B cell (primary cell): ENCODE measurements around the gene NBDY. TPM values are rescaled to one million over a fixed set of nuclear protein-coding genes. Genes with fewer than 3 reads are reported as not detected.

ENCODE experiments used
- ATAC-seq: fragments of 200-7000 bp; cut with Tn5 transposase; one replicate; pipeline ENCODE4 v1.10.0; 2021; ENCODE audit warnings: low read depth, mild to moderate bottlenecking, moderate number of reproducible peaks, moderate library complexity
- CTCF ChIA-PET: fragments of 350-600 bp; sonication (Branson Sonifier 250); formaldehyde crosslinking; loops from one replicate; lab custom pipeline; 2021; ENCODE audit warnings: antibody characterized with exemption, inconsistent platforms; lab: Charles Lee
- POLR2A ChIA-PET: fragments of 350-600 bp; sonication (Branson Sonifier 250); formaldehyde crosslinking; loops from one replicate; lab custom pipeline; 2021; ENCODE audit warnings: antibody characterized with exemption; lab: Charles Lee
- DNase-seq: peaks from one replicate; pipeline ENCODE4 v3.0.0; 2013
- H2AFZ ChIP-seq: 2 replicates; pipeline ENCODE4 v1.6.1; 2012; ENCODE audit warnings: mild to moderate bottlenecking, low read depth, low read length; ENCODE audit not compliant: insufficient read depth, poor library complexity, severe bottlenecking
- H3K27ac ChIP-seq, 2 donors: 1 replicate in 1 of 2; 2 replicates in 1 of 2; pipeline ENCODE4 v1.5.1; 2012 to 2013; ENCODE audit warnings: low read length in 2 of 2, mild to moderate bottlenecking in 2 of 2, moderate library complexity in 1 of 2
- H3K27me3 ChIP-seq, 4 experiments: fragments of 200-600 bp in 1 of 4; sonication (generic) in 1 of 4; replicated peaks in 1 of 4; 1 replicate in 2 of 4; 2 replicates in 2 of 4; pipeline versions ENCODE4 v1.6.1 to v1.7.0; 2013 to 2016; ENCODE audit warnings: low read length in 3 of 4, mild to moderate bottlenecking in 2 of 4, mixed read lengths in 1 of 4, moderate library complexity in 1 of 4; ENCODE audit not compliant: insufficient read depth in 4 of 4, control insufficient read depth in 3 of 4; ENCODE audit errors: control extremely low read depth in 1 of 4
- H3K36me3 ChIP-seq, 2 experiments: replicated peaks in 1 of 2; 1 replicate in 1 of 2; 2 replicates in 1 of 2; pipeline versions ENCODE4 v1.6.1 to v1.7.1; 2013; ENCODE audit warnings: low read length in 1 of 2; ENCODE audit not compliant: insufficient read depth in 2 of 2, control insufficient read depth in 1 of 2; ENCODE audit errors: control extremely low read depth in 1 of 2, extremely low read depth in 1 of 2
- H3K4me1 ChIP-seq, 2 donors: fragments of 200-600 bp in 1 of 2; sonication (generic) in 1 of 2; 1 replicate in 1 of 2; 2 replicates in 1 of 2; pipeline versions ENCODE4 v1.5.1 to v1.6.1; 2013 to 2017; ENCODE audit warnings: low read length in 2 of 2; ENCODE audit not compliant: control insufficient read depth in 2 of 2, insufficient read depth in 2 of 2
- H3K4me2 ChIP-seq: replicated peaks from 2 replicates; pipeline ENCODE3; 2012; ENCODE audit warnings: mild to moderate bottlenecking, low read depth, low read length; ENCODE audit not compliant: poor library complexity, severe bottlenecking
- H3K4me3 ChIP-seq, 5 experiments: fragments of 200-600 bp in 1 of 5; sonication (generic) in 1 of 5; 1 replicate in 3 of 5; 2 replicates in 2 of 5; pipeline versions ENCODE4 v1.5.1 to v1.7.0; 2011 to 2016; ENCODE audit warnings: low read length in 4 of 5, mild to moderate bottlenecking in 4 of 5, low read depth in 2 of 5, control low read depth in 1 of 5, moderate library complexity in 1 of 5; ENCODE audit not compliant: insufficient read depth in 1 of 5; ENCODE audit errors: control extremely low read depth in 1 of 5, extremely low read depth in 1 of 5
- H3K79me2 ChIP-seq: fragments of 200-600 bp; sonication (generic); one replicate; pipeline ENCODE4 v1.6.0; 2016; ENCODE audit warnings: low read length; ENCODE audit not compliant: control insufficient read depth, insufficient read depth
- H3K9ac ChIP-seq: fragments of 200-600 bp; sonication (generic); 2 replicates; pipeline ENCODE4 v1.6.1; 2017; ENCODE audit warnings: mild to moderate bottlenecking, low read length, moderate library complexity
- H3K9me3 ChIP-seq, 3 donors: one replicate each; pipeline versions ENCODE4 v1.6.1 to v1.7.1; 2013; ENCODE audit warnings: low read length in 2 of 3; ENCODE audit not compliant: control insufficient read depth in 2 of 3, insufficient read depth in 1 of 3; ENCODE audit errors: control extremely low read depth in 1 of 3
- H4K20me1 ChIP-seq: 2 replicates; pipeline ENCODE4 v1.6.0; 2012; ENCODE audit warnings: mild to moderate bottlenecking, low read length; ENCODE audit not compliant: insufficient read depth, control insufficient read depth, poor library complexity, severe bottlenecking
- H3K27ac Mint-ChIP-seq: one replicate; pipeline ENCODE4 v1.8.0; 2021; ENCODE audit warnings: mixed read lengths
- H3K27me3 Mint-ChIP-seq: one replicate; pipeline ENCODE4 v1.8.0; 2021; ENCODE audit warnings: mixed read lengths
- H3K4me1 Mint-ChIP-seq: one replicate; pipeline ENCODE4 v1.8.0; 2021; ENCODE audit warnings: mixed read lengths
- H3K4me3 Mint-ChIP-seq: one replicate; pipeline ENCODE4 v1.8.0; 2021; ENCODE audit warnings: mixed read lengths
- H3K9me3 Mint-ChIP-seq: one replicate; pipeline ENCODE4 v1.8.0; 2022; ENCODE audit warnings: mixed read lengths; ENCODE audit not compliant: insufficient read depth
- EZH2 ChIP-seq: IDR thresholded peaks from 2 replicates; pipeline ENCODE4 v1.6.1; 2012; ENCODE audit warnings: borderline replicate concordance, low read depth, mild to moderate bottlenecking, moderate library complexity, low read length; ENCODE audit not compliant: insufficient read depth, poor library complexity, severe bottlenecking
- WGBS: methylation state at CpG from one replicate; pipeline ENCODE4 v1.1.5; 2013; ENCODE audit warnings: missing lambda C conversion rate; ENCODE audit not compliant: insufficient coverage; 5-methylcytosine and 5-hydroxymethylcytosine counted together
- intact Hi-C: fragments of 100-400 bp; cut with micrococcal nuclease; formaldehyde crosslinking; loops from one replicate; pipeline ENCODE4 v1.10.0; 2022
- polyA plus RNA-seq: library from polyadenylated mRNA; depleted of rRNA; stranded (reverse); fragments of >200 nt; gene quantifications from 2 replicates; pipeline ENCODE4 v1.2.3, GENCODE V29; 2012
- total RNA-seq, 2 donors: library from RNA; stranded (reverse); fragments of 120-200 nt in 1 of 2; gene quantifications; 1 replicate in 1 of 2; 2 replicates in 1 of 2; pipeline versions ENCODE4 v1.2.3 to v1.2.4, GENCODE V29; 2013 to 2022
- TF ChIP-seq, protein P1 (sequence below): fragments of 200-600 bp; IDR thresholded peaks from one replicate; pipeline ENCODE4 v1.8.0; 2022; ENCODE audit warnings: antibody characterized with exemption, mild to moderate bottlenecking

The NBDY gene
- total and polyA plus RNA-seq, 2 donors (not counting 1 experiment from before 2014, with no cell fraction given) = 26.7 to 36.5 TPM

DNA sequence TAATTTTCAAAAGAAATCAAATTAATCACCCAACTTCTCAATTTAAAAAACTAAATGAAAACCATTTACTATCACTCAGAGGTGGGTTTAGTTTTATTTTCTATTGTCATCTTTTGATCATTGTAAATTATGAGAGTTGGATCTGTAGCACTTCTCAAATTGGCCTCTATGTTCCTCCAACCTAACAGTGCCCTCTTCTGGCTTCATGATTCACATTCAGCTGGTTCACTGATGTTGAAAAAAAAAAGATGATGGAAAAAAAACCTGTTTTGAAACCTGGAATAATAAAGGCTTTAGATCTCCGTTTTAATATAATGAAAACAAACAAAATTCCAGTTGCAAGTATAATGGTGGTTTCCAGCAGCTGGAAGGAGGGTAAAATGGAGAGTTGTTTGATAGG, 2.4 kb upstream of the NBDY start:
- intact Hi-C loops = loop anchor here (5.0 kb wide), 1 partner anchor 809 kb away; no protein-coding TSS in a partner anchor
- H3K79me2 ChIP-seq = peaks cover 16% of the 10 kb centered on the region
- no peaks in the 10 kb centered on the region for H3K9me3 Mint-ChIP-seq
- H3K27ac ChIP-seq = no peak overlapping the region
- TF ChIP-seq, protein P1, sequence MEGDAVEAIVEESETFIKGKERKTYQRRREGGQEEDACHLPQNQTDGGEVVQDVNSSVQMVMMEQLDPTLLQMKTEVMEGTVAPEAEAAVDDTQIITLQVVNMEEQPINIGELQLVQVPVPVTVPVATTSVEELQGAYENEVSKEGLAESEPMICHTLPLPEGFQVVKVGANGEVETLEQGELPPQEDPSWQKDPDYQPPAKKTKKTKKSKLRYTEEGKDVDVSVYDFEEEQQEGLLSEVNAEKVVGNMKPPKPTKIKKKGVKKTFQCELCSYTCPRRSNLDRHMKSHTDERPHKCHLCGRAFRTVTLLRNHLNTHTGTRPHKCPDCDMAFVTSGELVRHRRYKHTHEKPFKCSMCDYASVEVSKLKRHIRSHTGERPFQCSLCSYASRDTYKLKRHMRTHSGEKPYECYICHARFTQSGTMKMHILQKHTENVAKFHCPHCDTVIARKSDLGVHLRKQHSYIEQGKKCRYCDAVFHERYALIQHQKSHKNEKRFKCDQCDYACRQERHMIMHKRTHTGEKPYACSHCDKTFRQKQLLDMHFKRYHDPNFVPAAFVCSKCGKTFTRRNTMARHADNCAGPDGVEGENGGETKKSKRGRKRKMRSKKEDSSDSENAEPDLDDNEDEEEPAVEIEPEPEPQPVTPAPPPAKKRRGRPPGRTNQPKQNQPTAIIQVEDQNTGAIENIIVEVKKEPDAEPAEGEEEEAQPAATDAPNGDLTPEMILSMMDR = peak; percentile 65
- no peak for TF ChIP-seq EZH2
- peaks cover 5 to 11% of the 10 kb centered on the region in 2 donors for H3K4me1 ChIP-seq
- H4K20me1 ChIP-seq = no peaks in the 10 kb centered on the region
- no peaks in the 10 kb centered on the region for H3K27me3 ChIP-seq
- DNase-seq = peak; percentile 58
- no peak overlapping the region for H3K27ac Mint-ChIP-seq
- peaks cover 20% of the 10 kb centered on the region for H3K4me1 Mint-ChIP-seq
- no peaks in the 10 kb centered on the region for H3K9me3 ChIP-seq
- H3K4me3 Mint-ChIP-seq = no peak overlapping the region
- no peak overlapping the region for H2AFZ ChIP-seq
- H3K4me3 ChIP-seq = no peak overlapping the region
- peak; percentile 58 for ATAC-seq
- H3K36me3 ChIP-seq = no peaks in the 10 kb centered on the region
- CTCF ChIA-PET = interaction anchor here (0.7 to 4.8 kb wide), 12 partner anchors 12 to 1557 kb away, joined by 3 to 24 read pairs (median 4); partner anchors contain the start of gene RRAGB
- no peak overlapping the region for H3K9ac ChIP-seq
- no peaks in the 10 kb centered on the region for H3K27me3 Mint-ChIP-seq
- POLR2A ChIA-PET = interaction anchor here (1.0 kb wide), 1 partner anchor 457 kb away, joined by 3 read pairs; no protein-coding TSS in a partner anchor
- WGBS = no CpG with 5 or more reads among the region's 1 CpG
- H3K4me2 ChIP-seq = no peak overlapping the region

DNA sequence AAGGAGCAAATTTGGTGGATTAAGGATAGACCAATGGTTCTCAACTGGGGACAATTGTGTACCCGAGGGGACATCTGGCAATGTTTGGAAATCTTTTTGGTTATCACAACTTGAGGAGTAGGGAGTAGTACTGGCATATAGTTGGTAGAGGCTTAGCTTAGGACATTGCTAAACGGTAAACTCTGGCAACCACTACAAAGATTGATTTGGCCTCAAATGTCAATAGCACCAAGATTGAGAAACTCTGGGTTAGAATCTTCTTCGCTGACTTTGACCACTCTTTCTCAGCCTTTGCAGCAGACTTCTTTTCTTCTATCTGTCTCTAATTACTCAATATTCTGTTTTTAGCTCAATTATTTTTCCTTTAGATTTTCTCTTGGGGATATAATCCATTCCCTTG, 1.5 kb upstream of the NBDY start:
- ChIA-PET POLR2A (no interaction called here), CTCF (interaction anchor here (0.7 to 4.8 kb wide), 15 partner anchors 9 to 1567 kb away, joined by 3 to 24 read pairs (median 4); partner anchors contain the start of gene RRAGB)
- DNase-seq = no peak
- H3K4me3 Mint-ChIP-seq = no peak overlapping the region
- no peak for ATAC-seq
- H3K27me3 Mint-ChIP-seq = no peaks in the 10 kb centered on the region
- no peak overlapping the region for H3K9ac ChIP-seq
- H3K9me3 ChIP-seq = no peaks in the 10 kb centered on the region
- H2AFZ ChIP-seq = peak overlapping the region; percentile 48
- no CpG with 5 or more reads among the region's 3 CpGs for WGBS
- intact Hi-C loops = loop anchor here (5.0 kb wide), 1 partner anchor 810 kb away; no protein-coding TSS in a partner anchor
- H3K27ac Mint-ChIP-seq = peak overlapping the region; percentile 28
- H3K4me1 Mint-ChIP-seq = peaks cover 24% of the 10 kb centered on the region
- no peak for TF ChIP-seq EZH2
- TF ChIP-seq, protein P1 = no peak
- H3K4me2 ChIP-seq = no peak overlapping the region
- H3K79me2 ChIP-seq = peaks cover 19% of the 10 kb centered on the region
- no peaks in the 10 kb centered on the region for H4K20me1 ChIP-seq
- H3K4me1 ChIP-seq = peaks cover 5 to 11% of the 10 kb centered on the region in 2 donors
- H3K9me3 Mint-ChIP-seq = no peaks in the 10 kb centered on the region
- no peak overlapping the region for H3K4me3 ChIP-seq
- H3K36me3 ChIP-seq = no peaks in the 10 kb centered on the region
- H3K27me3 ChIP-seq = no peaks in the 10 kb centered on the region
- peak overlapping the region; percentile 22 to 28 for H3K27ac ChIP-seq
